GM18870 (cell line): ENCODE data around the gene TLE4.
"Not testable (repeated sequence)": the region's sequence is repeated elsewhere in the genome, so short reads cannot be mapped to it uniquely, and the experiment has no call there.

ENCODE experiments used
- ATAC-seq: cut with Tn5 transposase; IDR thresholded peaks from one replicate; pipeline ENCODE4 v1.9.1; 2021; ENCODE audit warnings: moderate library complexity; ENCODE audit not compliant: unreplicated experiment

The TLE4 gene

DNA sequence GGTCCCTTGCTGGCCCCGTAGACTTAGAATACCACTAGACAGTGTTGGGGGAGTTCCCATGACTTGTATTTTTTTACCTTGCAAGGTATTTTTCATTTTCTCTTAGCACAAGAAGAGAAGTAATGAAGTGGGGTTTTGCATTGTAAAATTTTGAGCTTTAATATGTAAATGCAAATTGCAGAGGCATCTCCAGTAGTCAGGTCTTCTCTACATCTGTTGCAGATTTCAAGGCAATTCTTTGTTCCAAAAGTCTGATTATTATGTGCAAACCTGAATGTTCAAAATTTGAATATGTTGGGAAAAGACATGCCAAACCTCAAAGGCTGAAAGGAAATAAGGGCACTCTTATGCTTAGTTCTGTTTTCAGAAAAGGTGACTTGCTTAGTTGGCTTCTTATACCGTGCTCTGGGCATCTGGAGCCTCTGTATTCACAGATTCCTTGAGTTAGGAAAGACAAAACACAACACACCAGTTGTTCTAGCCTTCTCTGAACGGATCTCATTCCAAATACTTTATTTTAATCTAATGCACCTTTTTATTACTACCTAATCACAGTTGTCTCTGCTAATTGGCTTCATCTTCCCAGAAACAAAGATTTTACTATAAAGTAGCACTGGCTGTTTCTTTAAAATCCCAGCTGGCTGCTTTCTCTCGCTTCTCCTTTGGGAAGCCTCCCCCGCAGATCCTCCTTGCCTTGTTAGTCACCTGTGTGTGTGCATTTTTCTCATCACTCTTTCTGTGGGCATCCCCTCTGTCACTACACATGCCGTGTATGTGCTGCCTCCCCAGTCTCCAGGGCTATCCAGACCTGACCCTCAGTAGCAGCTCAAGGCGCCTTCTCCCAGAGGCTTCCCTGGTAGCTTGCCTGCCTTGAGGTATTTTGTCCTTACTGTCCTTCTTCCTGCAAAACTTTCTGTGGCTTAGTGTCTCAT lies 138.2 kb downstream of the TLE4 start:
- ATAC-seq, result no peak

DNA sequence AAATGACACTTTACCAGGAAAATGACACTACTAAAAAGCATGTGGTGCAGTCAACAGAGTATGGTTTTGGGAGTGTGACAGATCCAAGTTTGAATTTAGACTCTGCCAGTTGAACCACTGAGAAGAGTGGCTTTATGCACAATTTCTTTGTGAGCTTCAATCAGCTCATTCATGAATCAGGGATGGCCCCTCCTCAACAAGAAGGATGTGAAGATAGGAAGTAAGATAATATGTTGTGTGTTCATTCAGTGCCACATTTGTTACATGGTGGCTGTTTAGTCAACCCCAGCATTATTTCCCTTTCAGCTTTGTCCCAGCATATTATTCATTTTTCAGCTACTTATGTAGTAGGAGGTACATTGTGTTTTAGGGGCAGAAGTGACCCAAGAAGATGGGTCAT lies 140.1 kb downstream of the TLE4 start:
- no peak for ATAC-seq

DNA sequence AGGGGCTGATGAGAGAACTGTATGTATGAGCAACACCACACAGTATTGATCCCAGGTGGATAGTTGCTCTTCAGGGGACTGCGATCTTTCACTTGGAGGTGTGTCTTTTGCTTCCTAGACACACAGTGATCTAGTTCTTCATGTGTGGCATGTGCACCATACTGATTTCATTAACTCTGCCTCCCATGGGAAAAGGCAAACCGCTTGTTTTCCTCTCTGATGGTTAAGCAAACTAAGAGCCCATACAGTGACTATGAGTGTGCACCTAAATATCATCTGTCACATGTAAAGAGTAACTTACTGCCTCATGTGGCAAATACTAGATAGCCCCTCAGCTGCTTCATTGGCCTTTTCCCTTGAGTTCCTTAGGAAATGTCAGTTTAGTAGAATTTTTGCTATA lies 147.3 kb downstream of the TLE4 start:
- ATAC-seq, result no peak

DNA sequence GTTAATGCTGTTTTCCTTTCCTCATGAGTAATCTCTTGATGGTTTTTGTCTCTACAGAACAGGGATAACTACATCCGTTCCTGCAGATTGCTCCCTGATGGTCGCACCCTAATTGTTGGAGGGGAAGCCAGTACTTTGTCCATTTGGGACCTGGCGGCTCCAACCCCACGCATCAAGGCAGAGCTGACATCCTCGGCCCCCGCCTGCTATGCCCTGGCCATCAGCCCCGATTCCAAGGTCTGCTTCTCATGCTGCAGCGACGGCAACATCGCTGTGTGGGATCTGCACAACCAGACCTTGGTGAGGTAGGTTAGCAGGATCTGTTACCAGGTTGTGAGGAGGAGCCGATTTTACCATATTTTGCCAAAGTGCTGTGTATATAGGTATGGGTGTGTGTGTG lies 148.2 kb downstream of the TLE4 start:
- no peak for ATAC-seq

DNA sequence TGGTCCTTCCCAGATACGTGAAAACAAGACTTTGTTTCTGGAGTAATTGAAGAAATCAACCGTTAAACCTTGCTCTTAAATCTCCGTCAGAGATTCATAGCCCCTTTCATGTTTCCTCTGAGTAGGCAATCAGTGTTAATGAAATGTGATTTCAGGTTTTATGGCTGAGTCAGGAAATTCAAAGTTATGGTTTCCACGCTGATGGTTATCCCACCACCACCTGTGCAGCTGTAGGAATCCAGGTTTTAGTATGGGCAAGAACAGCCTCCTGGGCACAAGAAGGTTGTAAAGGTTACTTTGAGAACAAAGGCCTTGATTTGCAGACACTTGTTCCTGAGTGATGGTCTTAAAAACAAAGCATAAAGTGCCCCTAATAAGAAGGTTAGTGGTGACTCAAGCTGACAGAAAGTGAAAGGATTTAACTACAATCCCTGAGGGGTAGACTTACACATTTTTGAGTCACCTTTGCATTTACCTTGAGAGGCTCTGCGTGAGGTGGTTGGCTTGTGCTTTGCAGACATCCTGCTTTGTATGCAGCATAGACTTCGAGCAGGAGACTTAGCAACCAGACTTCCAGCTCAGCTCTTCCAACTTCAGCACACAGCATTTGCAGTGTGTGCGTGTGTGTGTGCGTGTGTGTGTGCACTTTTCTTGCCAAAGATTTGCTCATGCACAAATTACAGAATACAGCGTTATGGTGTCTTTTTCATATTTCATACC lies 159.6 kb downstream of the TLE4 start:
- ATAC-seq, result peak; percentile 84

DNA sequence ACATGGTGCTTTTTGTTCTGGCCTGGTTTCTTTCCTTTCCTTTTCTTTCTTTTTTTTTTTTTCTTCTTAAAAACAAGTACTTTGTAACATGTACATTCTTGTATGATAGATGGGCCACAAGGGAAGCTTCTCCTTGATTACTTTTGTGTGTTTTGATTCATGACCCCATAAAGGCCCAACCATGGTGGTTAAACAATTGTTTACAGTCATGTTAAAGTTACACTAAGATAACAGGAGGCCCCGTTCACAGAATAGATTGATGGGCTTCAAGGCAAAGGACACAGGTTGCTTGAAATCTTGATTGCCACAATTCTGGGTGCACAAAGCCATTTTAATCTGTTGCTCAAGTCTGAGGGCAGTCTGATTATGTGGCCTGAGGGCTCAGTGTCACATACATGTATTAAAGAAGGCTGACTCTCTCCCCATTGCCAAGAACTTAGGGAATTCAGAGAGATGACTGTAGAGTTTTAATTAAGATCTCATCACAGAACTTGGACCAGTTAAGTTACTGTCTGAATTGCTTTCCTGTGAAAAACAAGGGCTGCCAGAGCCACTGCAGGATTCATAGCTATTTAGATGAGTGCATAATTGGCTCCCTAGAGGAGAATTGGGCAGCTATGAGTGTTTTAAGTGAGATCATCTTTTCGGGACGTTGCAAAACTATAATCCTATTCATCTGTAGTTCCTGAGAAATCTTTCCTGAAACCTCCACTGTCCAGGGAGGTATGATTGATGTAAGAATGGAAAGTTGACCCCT lies 163.4 kb downstream of the TLE4 start:
- ATAC-seq, result no peak

DNA sequence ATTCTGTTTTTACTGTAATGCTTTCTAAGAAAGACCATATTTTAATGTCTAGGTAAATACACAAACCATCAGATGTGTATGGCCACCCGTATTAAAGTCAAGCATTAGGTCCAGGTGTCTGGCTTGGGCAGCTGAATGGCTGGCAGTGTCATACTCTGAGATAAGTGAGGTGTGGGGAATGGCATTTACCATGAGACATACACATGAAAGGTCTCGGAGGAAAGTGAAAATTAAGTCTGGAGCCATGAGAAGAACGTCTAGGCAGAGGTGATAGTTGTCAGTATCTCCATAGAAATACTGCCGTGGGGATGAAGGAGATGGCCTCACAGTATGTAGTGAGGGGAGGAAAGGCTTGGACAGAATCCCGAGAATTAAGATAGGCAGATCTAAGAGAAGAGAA lies 164.3 kb downstream of the TLE4 start:
- ATAC-seq, result no peak

DNA sequence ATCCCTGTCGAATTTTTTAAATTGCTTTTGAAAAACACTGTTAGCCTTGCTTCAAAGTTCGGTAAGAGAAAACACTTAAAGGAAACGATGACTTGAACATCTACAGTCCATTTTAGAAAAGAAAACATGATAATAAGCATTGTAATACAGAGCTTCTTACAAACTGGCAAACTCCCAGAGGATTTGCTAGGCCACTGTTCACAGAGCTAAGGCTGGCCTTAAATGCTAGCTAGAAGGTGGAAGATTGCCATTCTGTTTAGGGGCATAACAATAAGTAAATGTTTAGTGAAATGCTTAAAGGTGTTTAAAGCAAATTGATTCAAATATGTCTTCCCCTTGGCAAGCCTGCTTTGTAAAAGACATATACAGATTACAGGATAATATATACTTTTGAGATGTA lies 169.6 kb downstream of the TLE4 start:
- no peak for ATAC-seq

DNA sequence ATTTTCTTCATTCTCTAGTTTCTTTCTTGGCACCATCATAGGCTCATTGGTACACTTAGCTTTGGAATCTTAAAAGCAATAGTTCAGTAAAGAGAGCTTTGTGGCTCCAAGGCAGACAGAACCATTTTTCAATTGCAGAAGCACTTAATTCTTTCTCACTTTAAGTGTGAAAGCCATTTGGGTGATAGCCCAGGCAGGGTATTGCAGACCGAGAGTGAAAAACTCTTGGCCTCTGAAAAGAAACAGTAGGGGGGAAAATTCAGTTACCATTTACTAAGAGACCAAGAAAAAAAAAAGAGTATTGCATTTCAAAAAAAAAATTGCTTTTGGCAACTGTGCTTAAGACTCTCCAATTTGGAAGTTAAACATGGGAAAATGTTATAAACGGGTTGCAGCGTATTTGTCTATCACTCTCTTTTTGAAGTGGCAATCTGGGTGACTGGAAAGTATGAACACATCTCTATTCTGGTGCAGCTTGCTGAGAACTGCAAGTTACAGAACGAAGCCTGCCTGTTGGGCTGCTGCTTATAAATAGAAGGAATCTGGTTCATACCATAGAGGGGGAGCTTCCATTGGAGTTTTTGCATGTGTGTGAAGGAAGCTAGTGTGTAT lies 170.5 kb downstream of the TLE4 start:
- ATAC-seq, result no peak

DNA sequence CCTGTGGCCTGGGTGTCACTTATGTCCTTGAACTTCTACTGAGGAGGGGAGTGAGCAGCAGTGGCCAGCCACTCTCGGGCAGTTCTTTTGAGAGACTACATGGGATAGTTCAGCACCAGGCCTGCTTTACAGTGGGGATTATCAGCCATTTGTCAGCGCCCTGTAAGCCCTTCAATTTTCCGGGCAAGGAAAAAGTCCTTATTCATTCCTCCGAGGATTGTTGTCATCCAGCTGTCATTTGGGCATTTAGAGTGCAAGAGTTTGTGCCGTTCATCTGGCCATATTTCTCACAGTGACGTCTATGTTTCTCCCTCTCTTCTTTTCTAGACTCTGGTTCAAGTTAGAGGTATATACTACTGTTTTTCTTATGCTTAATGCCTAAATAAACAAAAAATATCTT lies 172.8 kb downstream of the TLE4 start:
- no peak for ATAC-seq

DNA sequence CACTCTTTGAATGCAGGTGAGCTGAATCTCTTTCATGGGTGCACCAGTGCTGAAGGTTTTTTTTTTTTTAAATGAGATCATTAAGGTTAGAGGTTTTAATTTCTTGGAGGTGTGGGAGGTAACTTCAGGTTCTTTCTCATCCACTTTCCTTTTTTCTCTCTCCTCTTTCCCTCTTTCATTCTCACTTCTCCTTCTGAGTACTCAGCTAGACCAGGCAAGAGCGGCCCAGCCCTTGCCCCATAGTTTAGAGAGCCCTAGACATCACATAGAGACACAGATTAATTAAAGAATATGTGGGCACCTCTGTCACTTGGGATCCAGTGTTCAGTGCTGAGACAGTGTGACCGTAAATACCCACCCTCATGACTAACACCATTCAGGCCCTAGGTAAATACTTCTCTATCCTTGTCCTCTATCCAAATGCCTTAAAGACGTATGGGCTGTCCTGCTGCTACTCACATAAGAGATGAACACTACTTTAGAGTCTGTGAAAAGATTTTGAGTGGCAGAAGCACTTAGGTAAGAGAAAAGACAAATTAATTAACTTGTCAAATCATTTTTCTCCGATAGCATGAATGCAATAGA lies 174.1 kb downstream of the TLE4 start:
- no peak for ATAC-seq

DNA sequence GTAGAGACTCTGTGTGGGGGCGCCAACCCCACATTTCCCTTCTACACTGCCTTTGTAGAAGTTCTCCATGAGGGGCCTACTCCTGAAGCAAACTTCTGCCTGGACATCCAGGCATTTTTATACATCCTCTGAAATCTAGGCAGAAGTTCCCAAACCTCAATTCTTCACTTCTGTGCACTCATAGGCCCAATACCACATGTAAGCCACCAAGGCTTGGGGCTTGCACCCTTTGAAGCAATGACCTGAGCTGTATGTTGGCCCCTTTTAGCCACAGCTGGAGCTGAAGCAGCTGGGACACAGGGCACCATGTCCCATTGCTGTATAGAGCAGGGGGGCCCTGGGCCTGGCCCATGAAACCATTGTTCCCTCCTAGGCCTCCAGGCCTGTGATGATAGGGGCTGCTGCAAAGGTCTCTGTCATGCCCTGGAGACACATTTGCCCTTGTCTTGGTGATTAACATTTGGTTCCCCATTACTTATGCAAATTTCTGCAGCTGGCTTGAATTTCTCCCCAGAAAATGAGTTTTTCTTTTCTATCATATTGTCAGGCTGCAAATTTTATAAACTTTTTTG lies 180.2 kb downstream of the TLE4 start:
- ATAC-seq, result not testable (repeated sequence)

DNA sequence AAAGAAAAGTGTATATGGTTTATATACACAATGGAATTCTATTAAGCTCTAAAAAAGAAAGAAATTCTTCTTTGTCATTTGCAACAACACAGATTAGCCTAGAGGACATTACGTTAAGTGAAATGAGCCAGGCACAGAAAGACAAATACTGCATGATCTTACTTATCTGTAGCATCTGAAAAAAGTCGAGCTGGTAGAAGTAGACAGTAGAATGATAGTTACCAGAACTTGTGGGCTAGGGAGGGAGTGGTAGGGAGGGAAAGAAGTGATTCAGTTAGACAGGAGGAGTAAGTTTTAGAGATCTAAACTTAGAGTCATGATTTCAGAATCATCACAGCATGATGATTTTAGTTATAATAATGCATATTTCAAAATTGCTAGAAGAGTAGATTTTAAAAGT lies 184.6 kb downstream of the TLE4 start:
- no peak for ATAC-seq

DNA sequence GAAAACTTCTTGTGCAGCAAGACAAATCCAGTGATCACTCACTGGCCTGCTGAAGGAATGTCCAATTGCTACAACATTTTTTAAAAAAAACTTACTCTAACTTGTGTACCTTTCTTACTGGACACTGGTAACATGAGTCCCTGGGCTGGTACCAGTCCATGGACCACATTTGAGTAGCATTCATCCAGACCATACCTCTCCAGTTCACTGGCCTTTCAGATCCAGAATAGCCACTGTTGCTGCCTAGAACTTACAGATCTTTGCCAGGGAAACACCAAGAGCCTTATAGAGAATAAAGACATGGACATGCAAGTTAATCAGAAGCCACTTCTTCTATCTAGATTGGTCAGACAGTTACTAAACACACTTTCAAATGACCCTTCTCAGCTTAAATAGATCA lies 185.3 kb downstream of the TLE4 start:
- ATAC-seq, result no peak

DNA sequence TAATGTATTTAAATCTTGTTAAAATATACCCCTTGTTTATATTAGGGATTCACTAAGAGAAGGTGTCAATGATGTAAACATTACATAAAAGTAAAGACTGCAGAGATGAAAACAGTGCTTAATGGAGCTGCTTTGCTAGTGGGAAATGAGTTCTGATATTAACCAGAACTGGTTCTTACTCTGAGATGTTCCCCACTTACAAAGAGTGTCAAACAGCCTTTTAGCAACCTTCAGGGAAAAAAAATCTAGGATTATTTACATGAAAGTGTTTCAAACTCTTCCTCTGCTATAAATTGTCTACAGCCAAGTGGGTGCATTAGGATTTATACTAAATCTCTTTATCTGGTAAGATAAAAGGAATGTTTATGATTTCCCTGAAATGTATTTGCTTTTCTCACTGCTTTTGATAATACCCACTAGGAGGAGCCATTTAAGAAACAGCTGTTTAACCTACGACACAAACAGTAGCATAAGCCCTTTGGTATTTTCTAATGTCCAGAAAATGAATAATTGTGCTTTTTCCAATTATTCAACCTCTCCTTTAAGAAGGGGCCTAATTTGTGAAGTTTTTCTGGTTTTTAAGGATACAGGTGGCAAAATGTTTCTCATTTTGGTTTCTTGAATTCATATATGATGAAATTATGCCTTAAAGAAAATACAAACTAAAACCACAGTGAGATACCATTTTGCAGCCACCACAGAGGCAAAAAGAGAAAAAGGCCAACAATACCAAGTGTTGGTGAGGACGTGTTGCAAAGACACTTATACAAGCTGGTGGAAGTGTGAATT lies 186.3 kb downstream of the TLE4 start:
- ATAC-seq, result no peak

DNA sequence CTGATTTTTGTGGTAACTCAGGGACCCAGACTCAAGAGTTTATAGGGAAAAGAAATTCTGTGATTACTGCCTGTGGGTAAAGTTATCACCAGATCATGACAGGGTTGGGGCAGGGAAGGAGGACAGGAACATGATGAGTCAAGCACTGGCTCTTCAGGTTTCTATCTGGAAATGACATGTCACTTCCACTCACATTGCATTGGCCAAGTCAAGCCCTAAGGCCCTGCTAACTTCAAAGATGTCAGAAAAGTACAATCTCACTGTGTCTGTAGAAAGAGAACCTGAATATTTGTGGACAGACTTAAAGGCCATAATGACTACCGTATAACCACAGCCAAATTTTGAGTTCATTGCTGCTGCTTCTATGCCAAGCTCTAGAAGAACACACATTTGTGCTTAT lies 187.7 kb downstream of the TLE4 start:
- no peak for ATAC-seq

DNA sequence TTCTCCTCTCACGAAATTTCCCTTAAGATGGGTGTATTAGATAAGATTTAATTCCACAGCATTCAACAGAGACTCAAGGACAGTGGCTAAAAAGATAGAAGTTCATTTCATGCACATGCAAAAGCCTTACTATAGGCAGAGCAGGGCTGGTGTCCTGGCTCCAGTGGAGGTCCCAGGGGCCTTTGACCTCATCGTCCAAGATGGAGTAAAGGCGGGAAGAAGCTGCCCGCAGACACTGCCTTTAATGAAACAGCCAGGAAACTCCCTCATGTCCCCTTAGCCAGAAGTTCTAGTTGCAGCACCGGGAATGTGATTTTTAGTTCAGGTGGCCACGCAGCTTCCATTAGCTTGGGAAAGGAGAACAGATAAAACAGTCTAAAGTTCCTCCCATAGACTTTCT lies 190.3 kb downstream of the TLE4 start:
- no peak for ATAC-seq

DNA sequence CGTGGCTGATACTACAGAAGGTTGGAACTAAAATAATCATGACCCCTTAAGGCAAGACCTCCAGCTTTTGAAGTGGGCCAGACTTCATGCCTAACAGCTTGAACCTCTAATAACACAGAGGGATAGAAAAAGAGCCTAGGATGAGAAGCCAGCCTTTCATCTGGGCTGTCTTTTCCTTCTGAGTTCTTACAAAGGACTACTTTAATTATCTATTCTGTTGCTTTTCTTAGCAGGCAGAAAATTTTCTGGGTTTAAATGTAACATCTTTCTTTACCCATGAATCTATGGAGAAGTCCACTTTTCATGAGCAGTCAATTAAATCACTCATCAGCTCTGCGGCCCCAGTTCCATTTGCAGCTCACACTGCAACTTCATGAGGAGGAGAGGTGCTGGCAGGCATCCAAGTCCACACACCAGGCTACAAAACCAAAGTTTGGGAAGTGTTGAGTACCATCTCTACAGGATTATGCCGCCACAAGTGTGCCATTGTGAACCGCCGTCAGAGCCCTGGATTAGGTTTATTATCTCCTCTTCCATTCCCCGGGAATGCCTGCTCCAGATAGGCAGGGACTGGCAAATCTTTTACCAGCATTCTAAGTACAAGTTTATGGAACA lies 192.0 kb downstream of the TLE4 start:
- ATAC-seq, result no peak

DNA sequence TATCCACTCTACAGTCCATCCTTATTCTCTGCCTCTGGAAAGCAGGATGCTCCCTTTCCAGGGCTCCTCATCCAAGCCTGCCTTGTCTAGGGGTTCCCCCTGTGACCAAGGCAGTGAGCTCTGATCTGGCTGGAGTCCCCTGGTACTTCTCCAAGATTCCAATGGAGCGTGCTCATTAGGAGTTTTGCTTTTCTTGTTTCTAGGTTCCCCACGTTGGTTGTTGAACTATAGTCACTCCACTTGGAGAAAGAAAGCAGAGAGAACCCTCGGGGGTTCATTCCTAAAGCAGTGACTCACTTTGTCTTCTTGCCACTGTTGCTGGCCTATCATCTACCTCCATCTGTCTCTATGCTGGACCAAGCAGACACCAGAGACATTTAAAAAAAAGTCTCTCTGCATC lies 192.6 kb downstream of the TLE4 start:
- ATAC-seq, result no peak
